Loucy (cell line): ENCODE measurements around the gene CACNA1S.

Experiments used
- CTCF ChIP-seq: fragments of 200-600 bp; sonication (generic); conservative IDR thresholded peaks from 2 replicates; pipeline ENCODE4 v1.5.1; 2014; ENCODE audit warnings: mild to moderate bottlenecking, antibody characterized with exemption, low read length
- EZH2phosphoT487 ChIP-seq: fragments of 200-600 bp; IDR thresholded peaks from 2 replicates; pipeline ENCODE4 v1.6.1; 2018; ENCODE audit warnings: antibody characterized with exemption, mild to moderate bottlenecking, moderate library complexity, borderline replicate concordance

GRCh38 chr1:201098992-201099677 is 13.1 kb downstream of the CACNA1S start:
- TF ChIP-seq CTCF = no peak
- TF ChIP-seq EZH2phosphoT487 = no peak
